Astrocyte of the spinal cord (primary cell): ENCODE measurements around the gene CHRDL2.

Experiments
- DNase-seq: peaks from one replicate; pipeline ENCODE4 v3.0.0; 2011; ENCODE audit warnings: low read depth, low spot score
- H3K4me3 ChIP-seq: 2 replicates; pipeline ENCODE4 v1.5.1; 2011; ENCODE audit warnings: low read depth, mild to moderate bottlenecking, low read length, moderate library complexity
- in situ Hi-C: cut with HindIII; loops from 2 replicates; pipeline ENCODE4 v1.10.0; 2017; ENCODE audit warnings: low sequenced_read_pairs
- TF ChIP-seq, protein P1 (sequence below): IDR thresholded peaks from 2 replicates; pipeline ENCODE4 v1.5.1; 2012; ENCODE audit warnings: low read depth, mild to moderate bottlenecking, low read length, inconsistent platforms

CHRDL2 gene, protein sequence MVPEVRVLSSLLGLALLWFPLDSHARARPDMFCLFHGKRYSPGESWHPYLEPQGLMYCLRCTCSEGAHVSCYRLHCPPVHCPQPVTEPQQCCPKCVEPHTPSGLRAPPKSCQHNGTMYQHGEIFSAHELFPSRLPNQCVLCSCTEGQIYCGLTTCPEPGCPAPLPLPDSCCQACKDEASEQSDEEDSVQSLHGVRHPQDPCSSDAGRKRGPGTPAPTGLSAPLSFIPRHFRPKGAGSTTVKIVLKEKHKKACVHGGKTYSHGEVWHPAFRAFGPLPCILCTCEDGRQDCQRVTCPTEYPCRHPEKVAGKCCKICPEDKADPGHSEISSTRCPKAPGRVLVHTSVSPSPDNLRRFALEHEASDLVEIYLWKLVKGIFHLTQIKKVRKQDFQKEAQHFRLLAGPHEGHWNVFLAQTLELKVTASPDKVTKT

DNA sequence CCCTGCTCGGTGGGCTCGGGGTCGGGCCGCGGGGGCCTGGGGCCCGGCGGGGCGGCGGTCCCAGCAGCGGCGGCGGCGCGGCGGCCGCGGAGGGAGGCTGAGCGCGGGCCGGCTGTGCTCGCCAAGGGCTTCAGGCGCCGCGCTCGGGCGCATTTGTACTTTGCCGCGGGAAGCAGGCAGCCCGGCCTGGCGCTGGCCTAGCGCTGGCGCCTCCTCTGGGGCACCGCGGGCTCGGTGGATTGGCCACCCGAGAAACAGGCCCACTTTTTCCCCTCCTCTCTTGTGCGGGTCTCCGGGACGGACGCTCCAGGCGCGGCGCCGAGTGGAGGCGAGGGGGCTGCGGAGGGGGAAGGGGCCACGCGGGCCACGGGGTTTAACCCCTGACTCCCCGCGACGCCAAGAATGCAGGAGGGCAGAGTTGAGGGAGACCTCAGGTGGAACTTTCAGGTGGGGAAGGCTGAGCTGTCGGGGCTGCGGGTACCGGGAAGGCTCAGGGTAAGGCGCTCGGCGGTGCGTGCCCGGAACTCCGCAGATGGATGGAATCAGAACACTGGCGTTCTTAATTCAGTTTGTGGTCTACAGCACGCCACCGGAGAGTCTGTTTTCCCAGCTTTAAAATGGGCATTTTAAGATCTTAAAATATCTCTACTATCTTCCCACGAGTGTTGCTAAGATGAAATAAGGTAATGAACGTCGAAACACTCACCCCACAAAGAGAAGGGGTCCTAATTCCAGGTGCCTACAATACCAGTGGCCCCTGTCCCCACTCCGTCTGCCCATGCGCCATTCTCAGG lies at the start of gene CHRDL2:
TSS of gene CHRDL2 (minus strand) at position 126 of the 794 bp plus-strand sequence. CDS start 538 bp downstream, outside the sequence.
- DNase-seq: no peak
- H3K4me3 ChIP-seq: peak within 1 kb of the TSS; percentile 2
- TF ChIP-seq, protein P1, sequence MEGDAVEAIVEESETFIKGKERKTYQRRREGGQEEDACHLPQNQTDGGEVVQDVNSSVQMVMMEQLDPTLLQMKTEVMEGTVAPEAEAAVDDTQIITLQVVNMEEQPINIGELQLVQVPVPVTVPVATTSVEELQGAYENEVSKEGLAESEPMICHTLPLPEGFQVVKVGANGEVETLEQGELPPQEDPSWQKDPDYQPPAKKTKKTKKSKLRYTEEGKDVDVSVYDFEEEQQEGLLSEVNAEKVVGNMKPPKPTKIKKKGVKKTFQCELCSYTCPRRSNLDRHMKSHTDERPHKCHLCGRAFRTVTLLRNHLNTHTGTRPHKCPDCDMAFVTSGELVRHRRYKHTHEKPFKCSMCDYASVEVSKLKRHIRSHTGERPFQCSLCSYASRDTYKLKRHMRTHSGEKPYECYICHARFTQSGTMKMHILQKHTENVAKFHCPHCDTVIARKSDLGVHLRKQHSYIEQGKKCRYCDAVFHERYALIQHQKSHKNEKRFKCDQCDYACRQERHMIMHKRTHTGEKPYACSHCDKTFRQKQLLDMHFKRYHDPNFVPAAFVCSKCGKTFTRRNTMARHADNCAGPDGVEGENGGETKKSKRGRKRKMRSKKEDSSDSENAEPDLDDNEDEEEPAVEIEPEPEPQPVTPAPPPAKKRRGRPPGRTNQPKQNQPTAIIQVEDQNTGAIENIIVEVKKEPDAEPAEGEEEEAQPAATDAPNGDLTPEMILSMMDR: no peak
- in situ Hi-C loops: no loop called here

DNA sequence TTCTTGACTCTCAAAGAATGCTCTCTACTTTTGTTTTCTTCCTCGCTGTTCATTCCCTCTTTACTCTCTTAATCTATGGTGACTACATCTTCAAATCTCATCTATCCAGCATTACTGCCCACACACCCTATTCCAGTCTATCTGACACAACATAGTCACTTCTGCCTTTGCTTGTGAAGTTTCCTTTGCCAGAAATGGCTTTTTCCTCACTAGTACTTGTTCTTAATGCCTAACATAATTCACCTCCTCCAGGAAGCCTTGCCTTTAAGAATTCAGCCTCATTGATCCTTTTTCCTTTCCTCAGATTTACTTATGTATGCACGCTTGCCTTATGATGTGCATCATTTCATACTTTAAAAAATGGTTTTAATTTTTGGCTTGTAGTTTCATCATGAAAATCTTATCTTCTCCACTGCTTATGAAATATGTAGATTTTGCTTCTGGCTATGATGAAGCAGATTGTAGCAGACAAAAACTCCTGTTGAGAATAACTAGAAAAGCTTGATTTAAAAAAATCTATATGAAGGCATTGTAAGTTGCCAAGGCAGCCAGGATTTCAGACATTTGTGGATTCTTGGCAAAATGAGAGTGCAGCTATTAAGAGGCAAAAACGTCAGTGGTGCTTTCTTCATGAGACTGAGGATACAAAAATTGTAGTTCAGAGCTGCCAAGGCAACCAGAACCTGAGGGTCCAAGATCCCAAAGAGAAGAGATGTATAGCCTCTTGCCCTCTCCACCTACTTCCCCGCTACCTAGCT lies 49.2 kb upstream of the CHRDL2 start:
- H3K4me3 ChIP-seq: no peak overlapping the region
- in situ Hi-C loops: no loop called here
- TF ChIP-seq, protein P1: no peak
- no peak for DNase-seq

DNA sequence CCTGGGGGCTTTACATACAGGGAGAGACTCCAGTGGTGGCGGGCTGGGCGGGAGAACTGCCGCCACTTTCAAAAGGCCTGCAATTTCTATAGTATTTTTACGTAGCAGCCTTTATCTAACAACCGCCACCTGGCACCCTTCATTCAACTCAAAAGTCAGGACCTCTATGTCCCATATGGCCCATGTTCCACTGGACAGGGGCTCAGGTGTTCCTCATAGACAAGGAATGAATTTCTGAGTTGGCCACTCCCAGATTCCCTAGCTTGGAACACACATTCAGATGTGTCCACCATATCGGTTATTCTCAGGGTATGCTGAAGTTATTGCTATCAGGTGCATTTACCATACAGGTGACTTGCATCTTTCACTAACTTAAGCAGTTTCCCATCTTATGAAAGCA lies 47.4 kb upstream of the CHRDL2 start:
- in situ Hi-C loops: no loop called here
- H3K4me3 ChIP-seq: no peak overlapping the region
- no peak for DNase-seq
- TF ChIP-seq, protein P1: no peak

DNA sequence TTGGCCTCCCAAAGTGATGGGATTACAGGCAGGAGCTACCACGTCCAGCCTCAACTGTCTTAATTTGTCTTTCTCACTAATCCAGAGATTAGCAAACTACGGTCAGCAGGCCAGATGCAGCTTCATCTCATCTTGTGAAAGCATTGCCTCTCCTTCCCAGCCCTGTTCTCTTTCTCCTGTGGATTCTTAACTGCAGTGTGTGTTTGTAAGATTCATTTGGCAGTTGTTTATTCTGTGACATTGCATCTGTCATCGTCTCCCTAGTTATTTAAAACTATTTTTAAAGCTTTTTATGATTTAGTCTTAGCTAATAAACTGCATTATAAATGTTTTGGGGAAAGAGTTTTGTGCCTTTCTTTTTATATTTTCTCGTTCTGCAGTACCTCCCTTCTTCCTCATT lies 46.7 kb upstream of the CHRDL2 start:
- no peak overlapping the region for H3K4me3 ChIP-seq
- in situ Hi-C loops: no loop called here
- no peak for DNase-seq
- TF ChIP-seq, protein P1: no peak

DNA sequence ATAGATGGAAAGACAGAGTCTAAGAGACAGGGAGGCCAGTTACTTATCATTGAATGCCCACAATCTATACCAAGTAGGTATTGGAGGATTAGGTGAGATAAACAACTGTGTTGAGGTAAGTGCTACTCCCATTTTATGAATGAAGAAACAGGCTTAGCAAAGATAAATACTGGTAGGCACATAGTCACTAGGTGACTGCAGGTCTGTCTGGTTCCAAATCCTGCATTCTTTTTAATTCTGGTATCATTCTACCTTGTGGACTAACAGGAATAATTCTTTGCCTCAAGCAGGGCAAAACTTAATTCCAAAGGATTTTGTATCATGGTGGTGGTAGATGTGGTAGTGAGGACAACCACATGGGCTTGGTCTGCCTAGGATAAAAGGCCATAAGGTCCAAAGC lies 45.8 kb upstream of the CHRDL2 start:
- DNase-seq: no peak
- in situ Hi-C loops: no loop called here
- TF ChIP-seq, protein P1: no peak
- H3K4me3 ChIP-seq: no peak overlapping the region

DNA sequence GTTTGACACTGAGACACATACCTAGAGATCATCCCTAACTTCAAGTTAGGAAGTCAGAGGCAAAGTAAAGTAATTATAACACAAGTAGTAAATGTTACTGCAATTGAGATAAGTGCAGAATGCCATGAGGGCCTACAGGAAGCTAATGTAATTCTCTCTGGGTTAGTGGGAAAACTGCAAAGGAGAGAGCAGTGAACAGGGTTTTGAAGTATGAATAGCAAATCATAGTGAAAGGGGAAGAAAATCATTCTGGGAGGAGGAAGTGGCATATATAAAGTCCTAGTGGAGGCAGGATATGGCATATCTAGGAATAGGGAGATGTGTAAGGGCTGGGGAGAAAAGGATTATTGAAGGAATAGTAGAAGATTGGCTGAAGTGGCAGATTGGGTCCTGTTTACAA lies 45.3 kb upstream of the CHRDL2 start:
- TF ChIP-seq, protein P1: no peak
- DNase-seq: no peak
- in situ Hi-C loops: no loop called here
- no peak overlapping the region for H3K4me3 ChIP-seq
